ENCODE measurements around the gene MOB1B.

The MOB1B gene

DNA sequence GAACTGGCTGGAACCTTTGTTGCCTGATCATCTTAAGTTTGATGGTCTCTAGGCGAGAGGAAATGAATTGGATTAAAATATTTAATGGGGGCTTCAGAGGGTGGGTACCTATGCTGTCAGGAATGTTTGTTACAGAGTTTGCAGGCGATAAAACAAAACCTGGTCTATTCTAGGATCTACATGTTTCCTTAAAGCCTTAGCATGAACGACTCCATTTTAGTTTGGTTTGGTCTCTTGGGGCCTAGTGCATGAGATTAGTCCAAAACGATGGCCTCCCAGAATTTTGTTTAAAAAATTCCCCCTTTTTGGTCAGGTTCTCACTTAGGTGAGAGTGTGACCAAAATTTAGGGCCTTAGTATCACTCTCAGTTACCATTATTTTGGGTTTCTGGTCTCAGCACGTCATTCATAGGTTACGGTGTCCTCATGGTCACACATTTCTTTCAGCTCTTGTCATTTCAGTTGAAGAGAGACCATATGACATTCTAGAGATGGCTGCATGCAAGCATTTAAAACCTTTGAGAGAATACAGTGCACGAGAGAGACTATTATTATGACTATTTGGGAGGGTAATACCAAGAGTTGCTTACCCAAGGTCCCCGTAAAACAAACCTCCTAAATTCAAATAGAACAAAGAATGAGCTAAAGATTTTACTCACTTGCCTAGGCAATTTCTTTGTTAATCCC is 13.8 kb downstream of the MOB1B start:
- no peak for ATAC-seq
- no peak for TF ChIP-seq RARB (CRISPR knock-in tag; IDR thresholded peaks at IDR 0.05)
- TF ChIP-seq ESRRG (CRISPR knock-in tag; IDR thresholded peaks at IDR 0.05): no peak
- TF ChIP-seq, protein P1, sequence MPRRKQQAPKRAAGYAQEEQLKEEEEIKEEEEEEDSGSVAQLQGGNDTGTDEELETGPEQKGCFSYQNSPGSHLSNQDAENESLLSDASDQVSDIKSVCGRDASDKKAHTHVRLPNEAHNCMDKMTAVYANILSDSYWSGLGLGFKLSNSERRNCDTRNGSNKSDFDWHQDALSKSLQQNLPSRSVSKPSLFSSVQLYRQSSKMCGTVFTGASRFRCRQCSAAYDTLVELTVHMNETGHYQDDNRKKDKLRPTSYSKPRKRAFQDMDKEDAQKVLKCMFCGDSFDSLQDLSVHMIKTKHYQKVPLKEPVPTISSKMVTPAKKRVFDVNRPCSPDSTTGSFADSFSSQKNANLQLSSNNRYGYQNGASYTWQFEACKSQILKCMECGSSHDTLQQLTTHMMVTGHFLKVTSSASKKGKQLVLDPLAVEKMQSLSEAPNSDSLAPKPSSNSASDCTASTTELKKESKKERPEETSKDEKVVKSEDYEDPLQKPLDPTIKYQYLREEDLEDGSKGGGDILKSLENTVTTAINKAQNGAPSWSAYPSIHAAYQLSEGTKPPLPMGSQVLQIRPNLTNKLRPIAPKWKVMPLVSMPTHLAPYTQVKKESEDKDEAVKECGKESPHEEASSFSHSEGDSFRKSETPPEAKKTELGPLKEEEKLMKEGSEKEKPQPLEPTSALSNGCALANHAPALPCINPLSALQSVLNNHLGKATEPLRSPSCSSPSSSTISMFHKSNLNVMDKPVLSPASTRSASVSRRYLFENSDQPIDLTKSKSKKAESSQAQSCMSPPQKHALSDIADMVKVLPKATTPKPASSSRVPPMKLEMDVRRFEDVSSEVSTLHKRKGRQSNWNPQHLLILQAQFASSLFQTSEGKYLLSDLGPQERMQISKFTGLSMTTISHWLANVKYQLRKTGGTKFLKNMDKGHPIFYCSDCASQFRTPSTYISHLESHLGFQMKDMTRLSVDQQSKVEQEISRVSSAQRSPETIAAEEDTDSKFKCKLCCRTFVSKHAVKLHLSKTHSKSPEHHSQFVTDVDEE (CRISPR knock-in tag; IDR thresholded peaks at IDR 0.05): no peak
- TF ChIP-seq, protein P2, sequence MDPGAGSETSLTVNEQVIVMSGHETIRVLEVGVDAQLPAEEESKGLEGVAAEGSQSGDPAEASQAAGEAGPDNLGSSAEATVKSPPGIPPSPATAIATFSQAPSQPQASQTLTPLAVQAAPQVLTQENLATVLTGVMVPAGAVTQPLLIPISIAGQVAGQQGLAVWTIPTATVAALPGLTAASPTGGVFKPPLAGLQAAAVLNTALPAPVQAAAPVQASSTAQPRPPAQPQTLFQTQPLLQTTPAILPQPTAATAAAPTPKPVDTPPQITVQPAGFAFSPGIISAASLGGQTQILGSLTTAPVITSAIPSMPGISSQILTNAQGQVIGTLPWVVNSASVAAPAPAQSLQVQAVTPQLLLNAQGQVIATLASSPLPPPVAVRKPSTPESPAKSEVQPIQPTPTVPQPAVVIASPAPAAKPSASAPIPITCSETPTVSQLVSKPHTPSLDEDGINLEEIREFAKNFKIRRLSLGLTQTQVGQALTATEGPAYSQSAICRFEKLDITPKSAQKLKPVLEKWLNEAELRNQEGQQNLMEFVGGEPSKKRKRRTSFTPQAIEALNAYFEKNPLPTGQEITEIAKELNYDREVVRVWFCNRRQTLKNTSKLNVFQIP (CRISPR knock-in tag; IDR thresholded peaks at IDR 0.05; ENCODE audit: borderline replicate concordance, low read depth): no peak
- TF ChIP-seq, protein P3, sequence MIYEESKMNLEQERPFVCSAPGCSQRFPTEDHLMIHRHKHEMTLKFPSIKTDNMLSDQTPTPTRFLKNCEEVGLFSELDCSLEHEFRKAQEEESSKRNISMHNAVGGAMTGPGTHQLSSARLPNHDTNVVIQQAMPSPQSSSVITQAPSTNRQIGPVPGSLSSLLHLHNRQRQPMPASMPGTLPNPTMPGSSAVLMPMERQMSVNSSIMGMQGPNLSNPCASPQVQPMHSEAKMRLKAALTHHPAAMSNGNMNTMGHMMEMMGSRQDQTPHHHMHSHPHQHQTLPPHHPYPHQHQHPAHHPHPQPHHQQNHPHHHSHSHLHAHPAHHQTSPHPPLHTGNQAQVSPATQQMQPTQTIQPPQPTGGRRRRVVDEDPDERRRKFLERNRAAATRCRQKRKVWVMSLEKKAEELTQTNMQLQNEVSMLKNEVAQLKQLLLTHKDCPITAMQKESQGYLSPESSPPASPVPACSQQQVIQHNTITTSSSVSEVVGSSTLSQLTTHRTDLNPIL (CRISPR knock-in tag; IDR thresholded peaks at IDR 0.05; ENCODE audit: low read depth): no peak
- TF ChIP-seq TCF4 (CRISPR knock-in tag; IDR thresholded peaks at IDR 0.05; ENCODE audit: borderline replicate concordance): no peak
- TF ChIP-seq TOX (CRISPR knock-in tag; IDR thresholded peaks at IDR 0.05; ENCODE audit: borderline replicate concordance): no peak
- TF ChIP-seq OSR1 (CRISPR knock-in tag; IDR thresholded peaks at IDR 0.05): no peak
- no peak for TF ChIP-seq ZNF8 (CRISPR knock-in tag; IDR thresholded peaks at IDR 0.05)
- no peak for TF ChIP-seq ISL1 (CRISPR knock-in tag; IDR thresholded peaks at IDR 0.05)
- TF ChIP-seq, protein P4, sequence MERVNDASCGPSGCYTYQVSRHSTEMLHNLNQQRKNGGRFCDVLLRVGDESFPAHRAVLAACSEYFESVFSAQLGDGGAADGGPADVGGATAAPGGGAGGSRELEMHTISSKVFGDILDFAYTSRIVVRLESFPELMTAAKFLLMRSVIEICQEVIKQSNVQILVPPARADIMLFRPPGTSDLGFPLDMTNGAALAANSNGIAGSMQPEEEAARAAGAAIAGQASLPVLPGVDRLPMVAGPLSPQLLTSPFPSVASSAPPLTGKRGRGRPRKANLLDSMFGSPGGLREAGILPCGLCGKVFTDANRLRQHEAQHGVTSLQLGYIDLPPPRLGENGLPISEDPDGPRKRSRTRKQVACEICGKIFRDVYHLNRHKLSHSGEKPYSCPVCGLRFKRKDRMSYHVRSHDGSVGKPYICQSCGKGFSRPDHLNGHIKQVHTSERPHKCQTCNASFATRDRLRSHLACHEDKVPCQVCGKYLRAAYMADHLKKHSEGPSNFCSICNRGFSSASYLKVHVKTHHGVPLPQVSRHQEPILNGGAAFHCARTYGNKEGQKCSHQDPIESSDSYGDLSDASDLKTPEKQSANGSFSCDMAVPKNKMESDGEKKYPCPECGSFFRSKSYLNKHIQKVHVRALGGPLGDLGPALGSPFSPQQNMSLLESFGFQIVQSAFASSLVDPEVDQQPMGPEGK (CRISPR knock-in tag; IDR thresholded peaks at IDR 0.05; ENCODE audit: borderline replicate concordance): no peak
- no peak for TF ChIP-seq PPARA (CRISPR knock-in tag; IDR thresholded peaks at IDR 0.05; ENCODE audit: borderline replicate concordance)
- TF ChIP-seq BACH2 (CRISPR knock-in tag; IDR thresholded peaks at IDR 0.05; ENCODE audit: borderline replicate concordance): no peak
- no peak for TF ChIP-seq ARNTL (CRISPR knock-in tag; IDR thresholded peaks at IDR 0.05; ENCODE audit: borderline replicate concordance, low read depth)
- TF ChIP-seq, protein P5, sequence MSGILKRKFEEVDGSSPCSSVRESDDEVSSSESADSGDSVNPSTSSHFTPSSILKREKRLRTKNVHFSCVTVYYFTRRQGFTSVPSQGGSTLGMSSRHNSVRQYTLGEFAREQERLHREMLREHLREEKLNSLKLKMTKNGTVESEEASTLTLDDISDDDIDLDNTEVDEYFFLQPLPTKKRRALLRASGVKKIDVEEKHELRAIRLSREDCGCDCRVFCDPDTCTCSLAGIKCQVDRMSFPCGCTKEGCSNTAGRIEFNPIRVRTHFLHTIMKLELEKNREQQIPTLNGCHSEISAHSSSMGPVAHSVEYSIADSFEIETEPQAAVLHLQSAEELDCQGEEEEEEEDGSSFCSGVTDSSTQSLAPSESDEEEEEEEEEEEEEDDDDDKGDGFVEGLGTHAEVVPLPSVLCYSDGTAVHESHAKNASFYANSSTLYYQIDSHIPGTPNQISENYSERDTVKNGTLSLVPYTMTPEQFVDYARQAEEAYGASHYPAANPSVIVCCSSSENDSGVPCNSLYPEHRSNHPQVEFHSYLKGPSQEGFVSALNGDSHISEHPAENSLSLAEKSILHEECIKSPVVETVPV (CRISPR knock-in tag; IDR thresholded peaks at IDR 0.05): no peak
- no peak for TF ChIP-seq CSDC2 (CRISPR knock-in tag; IDR thresholded peaks at IDR 0.05)

DNA sequence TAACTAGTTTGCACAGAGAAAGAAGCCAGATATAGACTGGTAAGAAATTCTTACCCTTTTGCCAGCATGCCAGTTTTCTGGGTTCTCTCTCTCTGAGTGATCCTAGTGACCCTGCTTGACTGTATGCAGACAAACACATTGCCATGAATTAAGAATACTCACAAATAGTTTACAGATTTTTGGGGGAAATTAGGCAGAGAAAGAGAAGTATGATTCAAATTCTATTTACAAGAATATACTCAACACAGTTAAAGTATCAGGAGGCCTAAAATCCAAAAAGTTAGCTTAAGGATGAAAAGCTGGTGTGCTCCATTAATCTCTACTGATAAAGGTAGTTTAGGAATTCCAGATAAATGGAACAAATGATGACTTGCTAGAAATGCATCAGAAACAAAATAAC is 18.4 kb downstream of the MOB1B start:
- TF ChIP-seq ZNF8 (CRISPR knock-in tag; IDR thresholded peaks at IDR 0.05) (no peak), ZC3H10 (CRISPR knock-in tag; IDR thresholded peaks at IDR 0.05) (no peak), ZFP3 (CRISPR knock-in tag; IDR thresholded peaks at IDR 0.05) (no peak), ISL1 (CRISPR knock-in tag; IDR thresholded peaks at IDR 0.05) (no peak)
- TF ChIP-seq, protein P1 (CRISPR knock-in tag; IDR thresholded peaks at IDR 0.05): no peak
- TF ChIP-seq, protein P5 (CRISPR knock-in tag; IDR thresholded peaks at IDR 0.05): no peak
- ATAC-seq: no peak

Data from SK-N-SH treated with all-trans-retinoic acid at 6 μM for 48 hours (cell line).